A549 (cell line): ENCODE data around the gene FSCN2.

Experiments used
- CBX8 ChIP-seq: fragments of 200-600 bp; sonication (generic); IDR thresholded peaks from 2 replicates; pipeline ENCODE4 v1.6.1; 2016
- CTCF ChIP-seq: fragments of >200 bp; sonication (Bioruptor Twin); formaldehyde crosslinking; IDR thresholded peaks from 3 replicates; pipeline ENCODE4 v1.5.1; 2016
- MYC ChIP-seq: IDR thresholded peaks from 2 replicates; pipeline ENCODE4 v1.6.1; 2012; ENCODE audit warnings: mild to moderate bottlenecking, inconsistent platforms, low read length, improper control_type of control experiment, borderline replicate concordance

GRCh38 chr17:81517339-81518112 lies 10.7 kb upstream of the FSCN2 start:
- no peak for TF ChIP-seq CBX8
- no peak for TF ChIP-seq CTCF
- TF ChIP-seq MYC = no peak
